Ovary (tissue), 9 donors: ENCODE measurements around the gene SLC15A3. TPM values are rescaled to one million over a fixed set of nuclear protein-coding genes. Genes with fewer than 3 reads are reported as not detected.

Source experiments
- DNase-seq, 5 donors: peaks; one replicate each; pipeline ENCODE4 v3.0.0-alpha.2; 2019 to 2020
- H3K27ac ChIP-seq, 2 donors: fragments of 200-600 bp; one replicate each; pipeline versions ENCODE4 v1.5.1 to v1.8.0; 2019 to 2022
- H3K27me3 ChIP-seq: fragments of 200-600 bp; one replicate; pipeline ENCODE4 v1.8.0; 2022
- H3K36me3 ChIP-seq: fragments of 200-600 bp; sonication (generic); one replicate; pipeline ENCODE4 v1.5.1; 2019
- H3K4me1 ChIP-seq: one replicate; pipeline ENCODE4 v1.8.1; 2013; ENCODE audit warnings: mild to moderate bottlenecking, moderate library complexity; ENCODE audit not compliant: insufficient read depth
- H3K4me3 ChIP-seq: fragments of 200-600 bp; sonication (generic); one replicate; pipeline ENCODE4 v1.5.1; 2017
- H3K9me3 ChIP-seq, 2 donors: fragments of 200-600 bp in 1 of 2; sonication (generic) in 1 of 2; one replicate each; pipeline versions ENCODE4 v1.5.1 to v1.8.1; 2013 to 2019; ENCODE audit warnings: mild to moderate bottlenecking in 1 of 2, moderate library complexity in 1 of 2
- EP300 ChIP-seq: sonication (generic); formaldehyde crosslinking; IDR thresholded peaks from one replicate; pipeline ENCODE4 v1.6.1; 2017; ENCODE audit warnings: antibody characterized with exemption
- POLR2A ChIP-seq: fragments of 450-650 bp; IDR thresholded peaks from one replicate; pipeline ENCODE4 v1.6.1; 2017; ENCODE audit warnings: antibody characterized with exemption, mild to moderate bottlenecking, moderate library complexity
- WGBS, 3 donors: extraction: QIAGEN DNeasy Blood & Tissue Kit in 1 of 3; methylation state at CpG; one replicate each; pipeline versions ENCODE4 v1.1.5 to v1.1.7; 2013 to 2017; 5-methylcytosine and 5-hydroxymethylcytosine counted together
- intact Hi-C, 4 donors: fragments of 100-400 bp; cut with DNase I; formaldehyde crosslinking; loops; one replicate each; pipeline versions ENCODE4 v1.11.0 to v1.15.1; 2022 to 2023
- polyA plus RNA-seq, 2 donors: library from polyadenylated mRNA; stranded (reverse); fragments of 200-250 nt in 1 of 2; fragments of 350-450 nt in 1 of 2; fragmentation: Illumina TruSeq in 1 of 2; extraction: RNeasy Lipid Tissue Mini Kit (QIAGEN cat#74804) in 1 of 2; gene quantifications; one replicate each; pipeline ENCODE4 v1.2.3, GENCODE V29; 2013 to 2014
- total RNA-seq, 7 donors: library from RNA; depleted of rRNA in 2 of 7; stranded (reverse); fragments of >200 nt in 2 of 7; fragmentation: NEBNext Ultra II Directional in 3 of 7; extraction: Animal tissue kit (Norgen Biotek cat#: 25700) in 3 of 7; gene quantifications; one replicate each; pipeline versions ENCODE4 v1.1.0 to v1.2.4, GENCODE V29; 2016 to 2023
- TF ChIP-seq, protein P1 (sequence below), 3 donors: fragments of 450-650 bp in 2 of 3; fragments of 200-600 bp in 1 of 3; IDR thresholded peaks; one replicate each; pipeline versions ENCODE4 v1.5.1 to v1.8.0; 2016 to 2022; ENCODE audit warnings: antibody characterized with exemption in 3 of 3, mild to moderate bottlenecking in 1 of 3
- donor health status: DM: no; HTN: no; CAD: no; lungs with moderate emphysema.
- donor health status: DM: no; HTN: no; CAD: no.
- donor health status: Bipolar disorder and iron deficiency.
- donor health status: DM: yes; HTN: yes; CAD: no.
- donor health status: DM: no; HTN: no; CAD: no.
- donor health status: DM: yes; HTN: yes; CAD: no.

Gene SLC15A3
- total and polyA plus RNA-seq, 9 donors, result 25.3 to 55.8 (median 38.9) TPM

DNA sequence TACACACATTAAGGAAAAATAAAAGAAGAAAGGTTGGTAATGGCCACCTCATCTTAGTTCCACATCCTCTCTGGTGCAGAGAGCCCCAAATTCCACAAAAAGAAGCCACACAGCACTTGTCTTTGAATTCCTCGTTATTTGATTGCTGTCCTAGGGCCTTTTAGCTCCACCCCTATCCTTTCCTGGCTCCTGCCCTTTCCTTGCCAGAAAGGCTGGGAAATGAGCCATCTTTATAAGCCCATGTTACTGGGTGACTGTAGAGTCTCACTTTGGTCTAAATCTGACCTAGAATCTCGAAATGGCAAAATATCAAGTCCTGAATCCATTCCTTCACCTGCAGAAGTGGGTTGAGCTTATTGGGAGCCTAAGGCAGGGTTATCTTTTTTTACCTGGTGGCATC is 32.0 kb downstream of the SLC15A3 start:
- TF ChIP-seq, protein P1, sequence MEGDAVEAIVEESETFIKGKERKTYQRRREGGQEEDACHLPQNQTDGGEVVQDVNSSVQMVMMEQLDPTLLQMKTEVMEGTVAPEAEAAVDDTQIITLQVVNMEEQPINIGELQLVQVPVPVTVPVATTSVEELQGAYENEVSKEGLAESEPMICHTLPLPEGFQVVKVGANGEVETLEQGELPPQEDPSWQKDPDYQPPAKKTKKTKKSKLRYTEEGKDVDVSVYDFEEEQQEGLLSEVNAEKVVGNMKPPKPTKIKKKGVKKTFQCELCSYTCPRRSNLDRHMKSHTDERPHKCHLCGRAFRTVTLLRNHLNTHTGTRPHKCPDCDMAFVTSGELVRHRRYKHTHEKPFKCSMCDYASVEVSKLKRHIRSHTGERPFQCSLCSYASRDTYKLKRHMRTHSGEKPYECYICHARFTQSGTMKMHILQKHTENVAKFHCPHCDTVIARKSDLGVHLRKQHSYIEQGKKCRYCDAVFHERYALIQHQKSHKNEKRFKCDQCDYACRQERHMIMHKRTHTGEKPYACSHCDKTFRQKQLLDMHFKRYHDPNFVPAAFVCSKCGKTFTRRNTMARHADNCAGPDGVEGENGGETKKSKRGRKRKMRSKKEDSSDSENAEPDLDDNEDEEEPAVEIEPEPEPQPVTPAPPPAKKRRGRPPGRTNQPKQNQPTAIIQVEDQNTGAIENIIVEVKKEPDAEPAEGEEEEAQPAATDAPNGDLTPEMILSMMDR (IDR thresholded peaks at IDR 0.05), result no peak
- TF ChIP-seq POLR2A (no peak), EP300 (no peak)
- 57 to 71% (median 59%) methylated on average over 2 of the region's 2 CpGs for WGBS, 3 donors
- no peaks in the 10 kb centered on the region for H3K36me3 ChIP-seq
- H3K9me3 ChIP-seq, result no peaks in the 10 kb centered on the region
- H3K27me3 ChIP-seq, result no peaks in the 10 kb centered on the region
- DNase-seq, result no peak
- no peak overlapping the region for H3K4me3 ChIP-seq
- no peak overlapping the region for H3K27ac ChIP-seq
- intact Hi-C loops, result loop anchor here in 2 of 4 donors (5.0 kb wide), 2 partner anchors 207 to 212 kb away; no protein-coding TSS in a partner anchor
- H3K4me1 ChIP-seq, result peaks cover 7% of the 10 kb centered on the region

DNA sequence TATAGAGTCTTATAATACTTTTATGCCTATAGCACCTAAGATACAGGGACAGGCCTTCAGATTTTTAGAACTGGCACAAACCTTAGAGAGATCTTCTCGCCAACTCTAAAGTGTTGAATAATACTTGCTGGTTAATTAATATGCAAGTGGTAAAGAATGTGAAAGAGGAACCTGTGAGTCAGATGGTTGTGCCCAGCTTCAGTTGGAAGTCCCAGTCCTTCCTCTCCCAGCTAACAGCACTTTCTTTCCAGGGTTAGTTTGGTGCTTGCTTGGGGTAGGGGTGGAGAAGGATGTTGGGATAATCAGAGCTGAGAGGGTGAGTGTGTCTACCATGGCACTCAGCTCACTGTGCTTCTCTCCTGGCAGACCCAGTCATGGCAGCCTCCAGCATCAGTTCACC is 32.7 kb downstream of the SLC15A3 start:
- H3K4me1 ChIP-seq, result peaks cover 5% of the 10 kb centered on the region
- WGBS, 3 donors, result 97% methylated on average over 1 of the region's 1 CpG
- intact Hi-C loops, result loop anchor here in 2 of 4 donors (5.0 kb wide), 2 partner anchors 208 to 213 kb away; no protein-coding TSS in a partner anchor

DNA sequence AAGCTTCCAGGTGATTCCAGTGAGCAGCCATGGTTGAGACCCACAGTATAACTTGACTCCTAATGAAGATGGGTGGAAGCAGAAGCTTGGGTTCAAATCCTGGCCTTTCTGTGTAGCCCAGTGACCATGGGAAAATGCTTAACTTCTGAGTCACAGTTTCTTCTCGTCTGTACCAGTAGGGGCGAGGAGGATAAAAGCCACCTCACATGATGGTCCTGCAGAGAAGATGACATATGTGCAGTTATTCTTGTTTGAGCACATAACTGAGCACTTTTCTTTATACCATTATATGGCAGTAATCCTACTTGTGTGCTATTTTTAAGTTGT is 33.1 kb downstream of the SLC15A3 start:
- no peak overlapping the region for H3K27ac ChIP-seq
- intact Hi-C loops, result loop anchor here in 2 of 4 donors (5.0 kb wide), 2 partner anchors 208 to 213 kb away; no protein-coding TSS in a partner anchor
- H3K36me3 ChIP-seq, result no peaks in the 10 kb centered on the region

More for the DNA sequence above, 32.7 kb downstream of the SLC15A3 start:
- Histone ChIP-seq H3K9me3 (no peaks in the 10 kb centered on the region), H3K4me3 (no peak overlapping the region), H3K36me3 (no peaks in the 10 kb centered on the region), H3K27me3 (no peaks in the 10 kb centered on the region), H3K27ac (no peak overlapping the region)
- no peak for DNase-seq
- TF ChIP-seq, protein P1 (IDR thresholded peaks at IDR 0.05), result no peak
- no peak for TF ChIP-seq POLR2A
- no peak for TF ChIP-seq EP300

DNA sequence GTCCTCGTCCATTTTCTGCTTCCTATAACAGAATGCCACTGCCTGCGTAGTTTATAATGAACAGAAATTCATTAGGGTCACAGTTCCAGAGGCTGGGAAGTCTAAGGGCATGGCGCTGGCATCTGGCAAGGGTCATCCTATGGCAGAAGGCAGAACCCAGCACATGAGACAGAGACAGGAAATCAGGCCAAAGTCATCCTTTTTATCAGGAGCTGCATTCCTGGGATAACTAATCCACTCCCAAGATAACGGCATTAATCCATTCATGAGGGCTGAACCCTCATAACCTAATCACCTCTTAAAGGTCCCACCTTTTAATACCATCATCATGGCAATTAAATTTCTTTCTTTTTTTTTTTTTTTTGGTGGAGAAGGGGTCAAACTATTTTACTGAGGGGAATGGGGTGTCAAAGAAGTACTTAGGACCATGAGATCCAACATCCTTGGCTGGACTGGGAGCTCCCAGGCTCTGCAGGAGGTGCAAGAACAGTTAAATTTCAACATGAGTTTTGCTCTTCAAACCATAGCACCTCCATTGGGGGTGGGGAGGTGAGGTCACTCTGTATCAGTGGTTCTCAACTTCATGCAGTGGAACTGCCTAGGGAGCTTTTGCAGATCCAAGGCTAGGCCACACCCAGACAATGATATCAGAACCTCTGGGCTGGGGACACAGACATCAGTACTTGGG is 33.6 kb downstream of the SLC15A3 start:
- no peak for TF ChIP-seq POLR2A
- TF ChIP-seq, protein P1 (IDR thresholded peaks at IDR 0.05), result no peak
- TF ChIP-seq EP300, result no peak
- Histone ChIP-seq H3K4me1 (peaks cover 3% of the 10 kb centered on the region), H3K27me3 (no peaks in the 10 kb centered on the region), H3K27ac (no peak overlapping the region), H3K36me3 (no peaks in the 10 kb centered on the region), H3K9me3 (no peaks in the 10 kb centered on the region), H3K4me3 (no peak overlapping the region)
- intact Hi-C loops, result loop anchor here in 2 of 4 donors (5.0 kb wide), 2 partner anchors 209 to 214 kb away; no protein-coding TSS in a partner anchor
- no peak for DNase-seq
- 85 to 91% (median 88%) methylated on average over 4 of the region's 4 CpGs for WGBS, 3 donors

More for the DNA sequence above, 33.1 kb downstream of the SLC15A3 start:
- Histone ChIP-seq H3K27me3 (no peaks in the 10 kb centered on the region), H3K4me3 (no peak overlapping the region), H3K9me3 (no peaks in the 10 kb centered on the region), H3K4me1 (peaks cover 4% of the 10 kb centered on the region)
- TF ChIP-seq EP300 (no peak), POLR2A (no peak)
- TF ChIP-seq, protein P1 (IDR thresholded peaks at IDR 0.05), result no peak
- no peak for DNase-seq
- 42 to 53% (median 52%) methylated on average over 2 of the region's 2 CpGs for WGBS, 3 donors
